GM23338 (cell line): ENCODE data around the gene ATG7. TPM values are rescaled to one million over a fixed set of nuclear protein-coding genes. Genes with fewer than 3 reads are reported as not detected.

Experiments
- ATAC-seq: fragments of 200-7000 bp; cut with Tn5 transposase; 3 replicates; pipeline ENCODE4 v1.9.1; 2020
- DNase-seq: peaks from one replicate; pipeline ENCODE4 v3.0.0-alpha.2; 2015; ENCODE audit warnings: low spot score
- H2AFZ ChIP-seq: fragments of 200-600 bp; sonication (generic); 2 replicates; pipeline ENCODE4 v1.8.0; 2016; ENCODE audit warnings: antibody characterized with exemption, mild to moderate bottlenecking, moderate library complexity
- H3F3A ChIP-seq: fragments of 200-600 bp; sonication (generic); replicated peaks from 2 replicates; pipeline ENCODE4 v1.8.0; 2017; ENCODE audit warnings: antibody characterized with exemption, mixed run types, low read depth
- H3K27ac ChIP-seq: fragments of 200-600 bp; sonication (generic); 2 replicates; pipeline ENCODE4 v1.6.1; 2016; ENCODE audit warnings: low read depth
- H3K27me3 ChIP-seq: fragments of 200-600 bp; sonication (generic); 2 replicates; pipeline ENCODE4 v1.8.0; 2016; ENCODE audit warnings: mild to moderate bottlenecking, mixed run types, moderate library complexity; ENCODE audit not compliant: insufficient read depth
- H3K36me3 ChIP-seq: fragments of 200-600 bp; sonication (generic); 2 replicates; pipeline ENCODE4 v1.8.0; 2016; ENCODE audit warnings: mild to moderate bottlenecking; ENCODE audit not compliant: insufficient read depth
- H3K4me1 ChIP-seq: fragments of 200-600 bp; sonication (generic); 2 replicates; pipeline ENCODE4 v1.8.0; 2016; ENCODE audit warnings: mild to moderate bottlenecking, moderate library complexity; ENCODE audit not compliant: insufficient read depth
- H3K4me2 ChIP-seq: fragments of 200-600 bp; sonication (generic); 2 replicates; pipeline ENCODE4 v1.7.1; 2017; ENCODE audit warnings: mixed run types
- H3K4me3 ChIP-seq: fragments of 200-600 bp; sonication (generic); 2 replicates; pipeline ENCODE4 v1.6.1; 2016; ENCODE audit warnings: mixed run types
- H3K79me2 ChIP-seq: fragments of 200-600 bp; sonication (generic); replicated peaks from 2 replicates; pipeline ENCODE4 v1.8.0; 2017; ENCODE audit warnings: mild to moderate bottlenecking; ENCODE audit not compliant: insufficient read depth
- H3K9me2 ChIP-seq: fragments of 200-600 bp; sonication (generic); 2 replicates; pipeline ENCODE4 v1.8.0; 2017; ENCODE audit not compliant: insufficient read depth
- H4K20me1 ChIP-seq: fragments of 200-600 bp; sonication (generic); replicated peaks from 2 replicates; pipeline ENCODE4 v1.8.0; 2017; ENCODE audit warnings: mild to moderate bottlenecking; ENCODE audit not compliant: insufficient read depth
- H3K27ac Mint-ChIP-seq: 2 replicates; pipeline ENCODE4 v1.8.0; 2020; ENCODE audit warnings: inconsistent platforms, mild to moderate bottlenecking, moderate library complexity, mixed read lengths
- H3K27me3 Mint-ChIP-seq: 3 replicates; pipeline ENCODE4 v1.8.0; 2022; ENCODE audit warnings: low read depth, mild to moderate bottlenecking, moderate library complexity, mixed read lengths, inconsistent platforms; ENCODE audit not compliant: insufficient read depth, poor library complexity
- H3K36me3 Mint-ChIP-seq: 3 replicates; pipeline ENCODE4 v1.8.0; 2021; ENCODE audit warnings: low read depth, mild to moderate bottlenecking, inconsistent platforms, moderate library complexity, mixed read lengths
- H3K4me1 Mint-ChIP-seq: 3 replicates; pipeline ENCODE4 v1.8.0; 2020; ENCODE audit warnings: mild to moderate bottlenecking, inconsistent platforms, mixed read lengths
- H3K4me3 Mint-ChIP-seq: 3 replicates; pipeline ENCODE4 v1.8.0; 2021; ENCODE audit warnings: moderate library complexity, mild to moderate bottlenecking, inconsistent platforms, mixed read lengths
- H3K9me3 Mint-ChIP-seq: 3 replicates; pipeline ENCODE4 v1.8.0; 2020; ENCODE audit warnings: moderate library complexity, mild to moderate bottlenecking, inconsistent platforms, mixed read lengths
- CREB1 ChIP-seq: fragments of 250-450 bp; sonication (Bioruptor Pico); IDR thresholded peaks from 2 replicates; pipeline ENCODE4 v1.5.0; 2020; ENCODE audit warnings: low read depth, mild to moderate bottlenecking, moderate library complexity
- EZH2 ChIP-seq: fragments of 200-600 bp; sonication (generic); IDR thresholded peaks from one replicate; pipeline ENCODE4 v1.8.0; 2017; ENCODE audit warnings: antibody characterized with exemption, mild to moderate bottlenecking, low read depth; ENCODE audit not compliant: unreplicated experiment
- EZH2phosphoT487 ChIP-seq: fragments of 200-600 bp; sonication (generic); IDR thresholded peaks from one replicate; pipeline ENCODE4 v1.8.1; 2018; ENCODE audit warnings: antibody characterized with exemption; ENCODE audit not compliant: unreplicated experiment
- JUNB ChIP-seq: IDR thresholded peaks from one replicate; pipeline ENCODE4 v1.6.1; 2016; ENCODE audit warnings: antibody characterized with exemption; ENCODE audit not compliant: unreplicated experiment
- NANOG ChIP-seq: IDR thresholded peaks from 2 replicates; pipeline ENCODE4 v1.6.1; 2016; ENCODE audit warnings: antibody characterized with exemption, borderline replicate concordance
- STAT1 ChIP-seq: IDR thresholded peaks from one replicate; pipeline ENCODE4 v1.6.1; 2016; ENCODE audit warnings: antibody characterized with exemption; ENCODE audit not compliant: unreplicated experiment
- ZNF114 ChIP-seq: fragments of 250-450 bp; sonication (Bioruptor Pico); IDR thresholded peaks from 2 replicates; pipeline ENCODE4 v1.5.0; 2020; ENCODE audit warnings: mild to moderate bottlenecking, moderate library complexity
- ZNF331 ChIP-seq: fragments of 250-450 bp; sonication (Bioruptor Pico); IDR thresholded peaks from 2 replicates; pipeline ENCODE4 v1.5.0; 2020; ENCODE audit warnings: low read depth, mild to moderate bottlenecking, moderate library complexity
- polyA plus RNA-seq: library from polyadenylated mRNA; unstranded; fragments of >200 nt; fragmentation: Nextera tagmentation; extraction: Ambion mirVana; gene quantifications from 2 replicates; pipeline ENCODE4 v1.2.1, GENCODE V29; 2016
- total RNA-seq: library from RNA; depleted of rRNA; stranded (reverse); fragments of >200 nt; shearing (Covaris generic); gene quantifications from 2 replicates; pipeline ENCODE4 v1.2.3, GENCODE V29; 2014
- TF ChIP-seq, protein P1 (sequence below): fragments of 250-450 bp; sonication (Bioruptor Pico); IDR thresholded peaks from 2 replicates; pipeline ENCODE4 v1.5.0; 2020; ENCODE audit warnings: mild to moderate bottlenecking, moderate library complexity
- TF ChIP-seq, protein P2 (sequence below): IDR thresholded peaks from one replicate; pipeline ENCODE4 v1.6.1; 2018; ENCODE audit warnings: antibody characterized with exemption; ENCODE audit not compliant: unreplicated experiment
- TF ChIP-seq, protein P3 (sequence below): IDR thresholded peaks from 2 replicates; pipeline ENCODE4 v1.6.1; 2016; ENCODE audit warnings: antibody characterized with exemption
- TF ChIP-seq, protein P4 (sequence below), 2 experiments: fragments of 200-600 bp in 1 of 2; sonication (generic) in 1 of 2; conservative IDR thresholded peaks; 2 replicates each; pipeline versions ENCODE4 v1.5.1 to v1.6.1; 2016 to 2017; ENCODE audit warnings: antibody characterized with exemption in 2 of 2, low read depth in 2 of 2, mild to moderate bottlenecking in 2 of 2, moderate library complexity in 1 of 2

The ATG7 gene
- total and polyA plus RNA-seq, 2 experiments from 2014 or later = 16.2 to 36.7 TPM

DNA sequence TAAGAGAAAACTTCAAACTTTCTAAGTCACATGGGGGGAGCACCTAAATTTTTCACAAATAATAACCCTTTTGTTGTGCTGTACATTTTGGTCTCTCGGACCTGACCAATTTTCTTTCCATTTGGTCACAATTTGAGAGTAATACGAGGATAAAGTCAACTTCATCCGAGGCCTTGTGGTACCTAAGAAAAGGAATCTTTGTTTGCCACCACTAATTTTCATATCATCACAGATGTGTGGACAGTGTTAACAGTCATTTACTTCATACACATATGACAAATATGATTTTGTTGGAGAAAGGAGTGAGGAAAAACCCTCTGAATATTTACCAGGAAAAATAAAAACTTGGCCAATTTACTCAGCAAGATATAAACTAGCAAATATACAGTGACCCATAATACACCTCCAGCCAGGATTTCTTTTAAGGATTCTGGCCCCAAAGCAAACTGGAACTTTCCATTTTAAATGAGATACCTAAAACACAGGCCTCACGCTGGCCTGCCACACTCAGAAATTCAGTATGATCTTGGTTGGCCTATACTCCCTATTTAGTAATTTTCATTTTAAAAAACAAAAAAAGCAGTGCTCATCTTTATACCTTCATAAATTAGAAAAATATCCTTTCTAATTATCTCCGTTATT lies 330.8 kb downstream of the ATG7 start:
- Histone ChIP-seq H3K36me3 (no peaks in the 10 kb centered on the region; the same call in 1 of the 2 replicates), H2AFZ (no peak overlapping the region), H3K9me2 (no peaks in the 10 kb centered on the region), H3K27me3 (no peaks in the 10 kb centered on the region), H3K79me2 (peaks cover 76% of the 10 kb centered on the region), H4K20me1 (peaks cover 11% of the 10 kb centered on the region; the same call in 1 of the 2 replicates), H3F3A (no peaks in the 10 kb centered on the region), H3K4me3 (no peak overlapping the region), H3K4me1 (peaks cover 51% of the 10 kb centered on the region), H3K27ac (no peak overlapping the region), H3K4me2 (no peak overlapping the region)
- DNase-seq = no peak
- peaks cover 5% of the 10 kb centered on the region; the same call in 1 of the 3 replicates for H3K9me3 Mint-ChIP-seq
- ATAC-seq = no peak
- TF ChIP-seq JUNB = no peak
- TF ChIP-seq, protein P1, sequence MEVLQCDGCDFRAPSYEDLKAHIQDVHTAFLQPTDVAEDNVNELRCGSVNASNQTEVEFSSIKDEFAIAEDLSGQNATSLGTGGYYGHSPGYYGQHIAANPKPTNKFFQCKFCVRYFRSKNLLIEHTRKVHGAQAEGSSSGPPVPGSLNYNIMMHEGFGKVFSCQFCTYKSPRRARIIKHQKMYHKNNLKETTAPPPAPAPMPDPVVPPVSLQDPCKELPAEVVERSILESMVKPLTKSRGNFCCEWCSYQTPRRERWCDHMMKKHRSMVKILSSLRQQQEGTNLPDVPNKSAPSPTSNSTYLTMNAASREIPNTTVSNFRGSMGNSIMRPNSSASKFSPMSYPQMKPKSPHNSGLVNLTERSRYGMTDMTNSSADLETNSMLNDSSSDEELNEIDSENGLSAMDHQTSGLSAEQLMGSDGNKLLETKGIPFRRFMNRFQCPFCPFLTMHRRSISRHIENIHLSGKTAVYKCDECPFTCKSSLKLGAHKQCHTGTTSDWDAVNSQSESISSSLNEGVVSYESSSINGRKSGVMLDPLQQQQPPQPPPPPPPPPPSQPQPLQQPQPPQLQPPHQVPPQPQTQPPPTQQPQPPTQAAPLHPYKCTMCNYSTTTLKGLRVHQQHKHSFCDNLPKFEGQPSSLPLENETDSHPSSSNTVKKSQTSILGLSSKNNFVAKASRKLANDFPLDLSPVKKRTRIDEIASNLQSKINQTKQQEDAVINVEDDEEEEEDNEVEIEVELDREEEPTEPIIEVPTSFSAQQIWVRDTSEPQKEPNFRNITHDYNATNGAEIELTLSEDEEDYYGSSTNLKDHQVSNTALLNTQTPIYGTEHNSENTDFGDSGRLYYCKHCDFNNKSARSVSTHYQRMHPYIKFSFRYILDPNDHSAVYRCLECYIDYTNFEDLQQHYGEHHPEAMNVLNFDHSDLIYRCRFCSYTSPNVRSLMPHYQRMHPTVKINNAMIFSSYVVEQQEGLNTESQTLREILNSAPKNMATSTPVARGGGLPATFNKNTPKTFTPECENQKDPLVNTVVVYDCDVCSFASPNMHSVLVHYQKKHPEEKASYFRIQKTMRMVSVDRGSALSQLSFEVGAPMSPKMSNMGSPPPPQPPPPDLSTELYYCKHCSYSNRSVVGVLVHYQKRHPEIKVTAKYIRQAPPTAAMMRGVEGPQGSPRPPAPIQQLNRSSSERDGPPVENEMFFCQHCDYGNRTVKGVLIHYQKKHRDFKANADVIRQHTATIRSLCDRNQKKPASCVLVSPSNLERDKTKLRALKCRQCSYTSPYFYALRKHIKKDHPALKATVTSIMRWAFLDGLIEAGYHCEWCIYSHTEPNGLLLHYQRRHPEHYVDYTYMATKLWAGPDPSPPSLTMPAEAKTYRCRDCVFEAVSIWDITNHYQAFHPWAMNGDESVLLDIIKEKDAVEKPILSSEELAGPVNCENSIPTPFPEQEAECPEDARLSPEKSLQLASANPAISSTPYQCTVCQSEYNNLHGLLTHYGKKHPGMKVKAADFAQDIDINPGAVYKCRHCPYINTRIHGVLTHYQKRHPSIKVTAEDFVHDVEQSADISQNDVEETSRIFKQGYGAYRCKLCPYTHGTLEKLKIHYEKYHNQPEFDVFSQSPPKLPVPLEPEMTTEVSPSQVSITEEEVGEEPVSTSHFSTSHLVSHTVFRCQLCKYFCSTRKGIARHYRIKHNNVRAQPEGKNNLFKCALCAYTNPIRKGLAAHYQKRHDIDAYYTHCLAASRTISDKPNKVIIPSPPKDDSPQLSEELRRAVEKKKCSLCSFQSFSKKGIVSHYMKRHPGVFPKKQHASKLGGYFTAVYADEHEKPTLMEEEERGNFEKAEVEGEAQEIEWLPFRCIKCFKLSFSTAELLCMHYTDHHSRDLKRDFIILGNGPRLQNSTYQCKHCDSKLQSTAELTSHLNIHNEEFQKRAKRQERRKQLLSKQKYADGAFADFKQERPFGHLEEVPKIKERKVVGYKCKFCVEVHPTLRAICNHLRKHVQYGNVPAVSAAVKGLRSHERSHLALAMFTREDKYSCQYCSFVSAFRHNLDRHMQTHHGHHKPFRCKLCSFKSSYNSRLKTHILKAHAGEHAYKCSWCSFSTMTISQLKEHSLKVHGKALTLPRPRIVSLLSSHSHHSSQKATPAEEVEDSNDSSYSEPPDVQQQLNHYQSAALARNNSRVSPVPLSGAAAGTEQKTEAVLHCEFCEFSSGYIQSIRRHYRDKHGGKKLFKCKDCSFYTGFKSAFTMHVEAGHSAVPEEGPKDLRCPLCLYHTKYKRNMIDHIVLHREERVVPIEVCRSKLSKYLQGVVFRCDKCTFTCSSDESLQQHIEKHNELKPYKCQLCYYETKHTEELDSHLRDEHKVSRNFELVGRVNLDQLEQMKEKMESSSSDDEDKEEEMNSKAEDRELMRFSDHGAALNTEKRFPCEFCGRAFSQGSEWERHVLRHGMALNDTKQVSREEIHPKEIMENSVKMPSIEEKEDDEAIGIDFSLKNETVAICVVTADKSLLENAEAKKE (CRISPR knock-in tag) = no peak
- TF ChIP-seq ZNF331 (CRISPR knock-in tag) = no peak
- TF ChIP-seq, protein P2, sequence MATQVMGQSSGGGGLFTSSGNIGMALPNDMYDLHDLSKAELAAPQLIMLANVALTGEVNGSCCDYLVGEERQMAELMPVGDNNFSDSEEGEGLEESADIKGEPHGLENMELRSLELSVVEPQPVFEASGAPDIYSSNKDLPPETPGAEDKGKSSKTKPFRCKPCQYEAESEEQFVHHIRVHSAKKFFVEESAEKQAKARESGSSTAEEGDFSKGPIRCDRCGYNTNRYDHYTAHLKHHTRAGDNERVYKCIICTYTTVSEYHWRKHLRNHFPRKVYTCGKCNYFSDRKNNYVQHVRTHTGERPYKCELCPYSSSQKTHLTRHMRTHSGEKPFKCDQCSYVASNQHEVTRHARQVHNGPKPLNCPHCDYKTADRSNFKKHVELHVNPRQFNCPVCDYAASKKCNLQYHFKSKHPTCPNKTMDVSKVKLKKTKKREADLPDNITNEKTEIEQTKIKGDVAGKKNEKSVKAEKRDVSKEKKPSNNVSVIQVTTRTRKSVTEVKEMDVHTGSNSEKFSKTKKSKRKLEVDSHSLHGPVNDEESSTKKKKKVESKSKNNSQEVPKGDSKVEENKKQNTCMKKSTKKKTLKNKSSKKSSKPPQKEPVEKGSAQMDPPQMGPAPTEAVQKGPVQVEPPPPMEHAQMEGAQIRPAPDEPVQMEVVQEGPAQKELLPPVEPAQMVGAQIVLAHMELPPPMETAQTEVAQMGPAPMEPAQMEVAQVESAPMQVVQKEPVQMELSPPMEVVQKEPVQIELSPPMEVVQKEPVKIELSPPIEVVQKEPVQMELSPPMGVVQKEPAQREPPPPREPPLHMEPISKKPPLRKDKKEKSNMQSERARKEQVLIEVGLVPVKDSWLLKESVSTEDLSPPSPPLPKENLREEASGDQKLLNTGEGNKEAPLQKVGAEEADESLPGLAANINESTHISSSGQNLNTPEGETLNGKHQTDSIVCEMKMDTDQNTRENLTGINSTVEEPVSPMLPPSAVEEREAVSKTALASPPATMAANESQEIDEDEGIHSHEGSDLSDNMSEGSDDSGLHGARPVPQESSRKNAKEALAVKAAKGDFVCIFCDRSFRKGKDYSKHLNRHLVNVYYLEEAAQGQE = no peak
- no peak for TF ChIP-seq EZH2
- no peak for TF ChIP-seq ZNF114 (CRISPR knock-in tag)
- TF ChIP-seq, protein P3, sequence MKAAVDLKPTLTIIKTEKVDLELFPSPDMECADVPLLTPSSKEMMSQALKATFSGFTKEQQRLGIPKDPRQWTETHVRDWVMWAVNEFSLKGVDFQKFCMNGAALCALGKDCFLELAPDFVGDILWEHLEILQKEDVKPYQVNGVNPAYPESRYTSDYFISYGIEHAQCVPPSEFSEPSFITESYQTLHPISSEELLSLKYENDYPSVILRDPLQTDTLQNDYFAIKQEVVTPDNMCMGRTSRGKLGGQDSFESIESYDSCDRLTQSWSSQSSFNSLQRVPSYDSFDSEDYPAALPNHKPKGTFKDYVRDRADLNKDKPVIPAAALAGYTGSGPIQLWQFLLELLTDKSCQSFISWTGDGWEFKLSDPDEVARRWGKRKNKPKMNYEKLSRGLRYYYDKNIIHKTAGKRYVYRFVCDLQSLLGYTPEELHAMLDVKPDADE = no peak
- TF ChIP-seq CREB1 (CRISPR knock-in tag) = no peak
- TF ChIP-seq, protein P4, sequence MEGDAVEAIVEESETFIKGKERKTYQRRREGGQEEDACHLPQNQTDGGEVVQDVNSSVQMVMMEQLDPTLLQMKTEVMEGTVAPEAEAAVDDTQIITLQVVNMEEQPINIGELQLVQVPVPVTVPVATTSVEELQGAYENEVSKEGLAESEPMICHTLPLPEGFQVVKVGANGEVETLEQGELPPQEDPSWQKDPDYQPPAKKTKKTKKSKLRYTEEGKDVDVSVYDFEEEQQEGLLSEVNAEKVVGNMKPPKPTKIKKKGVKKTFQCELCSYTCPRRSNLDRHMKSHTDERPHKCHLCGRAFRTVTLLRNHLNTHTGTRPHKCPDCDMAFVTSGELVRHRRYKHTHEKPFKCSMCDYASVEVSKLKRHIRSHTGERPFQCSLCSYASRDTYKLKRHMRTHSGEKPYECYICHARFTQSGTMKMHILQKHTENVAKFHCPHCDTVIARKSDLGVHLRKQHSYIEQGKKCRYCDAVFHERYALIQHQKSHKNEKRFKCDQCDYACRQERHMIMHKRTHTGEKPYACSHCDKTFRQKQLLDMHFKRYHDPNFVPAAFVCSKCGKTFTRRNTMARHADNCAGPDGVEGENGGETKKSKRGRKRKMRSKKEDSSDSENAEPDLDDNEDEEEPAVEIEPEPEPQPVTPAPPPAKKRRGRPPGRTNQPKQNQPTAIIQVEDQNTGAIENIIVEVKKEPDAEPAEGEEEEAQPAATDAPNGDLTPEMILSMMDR (conservative IDR thresholded peaks at IDR 0.05; ENCODE audit: low read depth in 2 of 2) = no peak
- no peak for TF ChIP-seq STAT1
- no peak for TF ChIP-seq NANOG
- TF ChIP-seq EZH2phosphoT487 = no peak
- no peak overlapping the region for H3K4me3 Mint-ChIP-seq
- H3K4me1 Mint-ChIP-seq = peaks cover 75% of the 10 kb centered on the region
- H3K27ac Mint-ChIP-seq = peak overlapping the region; percentile 54
- H3K27me3 Mint-ChIP-seq = peaks cover 8% of the 10 kb centered on the region
- H3K36me3 Mint-ChIP-seq = peaks cover 38% of the 10 kb centered on the region
